ENCODE measurements around the gene PWWP2B.

The PWWP2B gene

GRCh38 chr10:132394936-132395703, 1.9 kb upstream of the PWWP2B start:
- no peak for DNase-seq (ENCODE audit: low read depth)

GRCh38 chr10:132395704-132396493, 1.1 kb upstream of the PWWP2B start:
- no peak for DNase-seq (ENCODE audit: low read depth)

- DNase-seq (ENCODE audit: low read depth): no peak
Measured at GRCh38 chr10:132396494-132397035, 435 bp upstream of the PWWP2B start.

- DNase-seq (ENCODE audit: low read depth): no peak
Measured at GRCh38 chr10:132397671-132398565, 918 bp downstream of the PWWP2B start.

- DNase-seq (ENCODE audit: low read depth): no peak
Measured at GRCh38 chr10:132398566-132398991, 1.6 kb downstream of the PWWP2B start.

GRCh38 chr10:132399117-132400035, 2.4 kb downstream of the PWWP2B start:
- DNase-seq (ENCODE audit: low read depth): no peak

GRCh38 chr10:132400041-132400546, 3.1 kb downstream of the PWWP2B start:
- no peak for DNase-seq (ENCODE audit: low read depth)

- DNase-seq (ENCODE audit: low read depth): no peak
Measured at GRCh38 chr10:132400547-132401151, 3.6 kb downstream of the PWWP2B start.

DNA sequence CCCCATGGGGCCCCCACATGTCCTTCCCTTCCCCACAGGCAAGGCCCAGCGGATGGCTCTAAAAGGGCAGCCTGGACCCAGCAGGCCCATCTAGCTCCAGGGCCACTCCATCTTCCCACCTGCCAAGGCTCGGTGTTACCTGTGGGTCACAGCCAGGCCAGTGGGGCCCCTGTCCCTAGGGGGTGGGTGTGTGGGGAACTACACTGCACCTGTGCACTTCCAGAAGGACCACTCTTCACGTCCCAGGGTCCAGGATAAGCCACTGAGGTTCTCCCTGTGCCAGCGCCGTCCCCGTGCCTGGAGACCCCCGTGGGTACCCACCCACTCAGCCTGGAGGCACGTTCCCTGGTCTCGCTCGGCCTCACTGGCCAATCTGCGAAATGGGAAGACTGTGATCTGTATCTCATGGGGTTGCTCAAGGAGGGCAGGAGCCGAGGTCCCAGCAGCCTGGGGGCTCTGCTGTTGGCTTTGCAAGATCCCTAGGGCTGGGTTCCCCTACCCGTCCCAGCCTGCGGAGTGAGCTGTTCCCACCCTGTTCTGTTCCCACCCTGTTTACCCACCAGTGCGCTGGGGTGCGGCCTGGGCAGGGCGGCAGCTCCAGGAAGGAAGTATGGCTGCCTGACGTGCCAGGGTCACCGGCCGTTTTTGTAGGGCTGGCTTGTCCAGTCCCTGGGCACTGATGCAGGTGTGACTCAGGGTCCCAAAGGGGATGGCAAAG, 4.6 kb downstream of the PWWP2B start:
- no peak for DNase-seq (ENCODE audit: low read depth)

DNA sequence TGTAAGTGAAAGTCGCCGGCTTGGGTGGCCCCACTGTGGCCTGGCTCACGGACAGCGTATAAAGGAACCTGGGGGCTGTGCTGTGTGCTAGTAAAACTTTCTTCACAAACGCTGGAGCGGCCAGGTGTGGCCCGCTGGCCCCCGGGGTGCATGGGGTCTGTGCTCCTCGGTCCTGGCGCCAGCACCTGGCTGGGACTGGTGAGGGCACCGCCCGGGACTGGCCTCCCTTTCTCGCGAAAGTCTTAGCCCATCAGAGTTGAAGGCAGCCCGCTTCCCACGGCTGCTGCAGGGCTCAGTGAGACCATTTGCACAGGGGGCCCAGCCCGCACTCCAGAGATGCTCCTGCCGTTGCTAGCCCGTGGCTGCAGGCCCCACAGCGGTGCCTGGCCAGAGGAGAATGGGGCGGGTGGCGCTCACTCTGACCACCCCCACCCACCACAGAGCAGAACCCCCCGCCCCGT, 5.8 kb downstream of the PWWP2B start:
- DNase-seq (ENCODE audit: low read depth): no peak

GRCh38 chr10:132403511-132404168, 6.6 kb downstream of the PWWP2B start:
- DNase-seq (ENCODE audit: low read depth): no peak

DNA sequence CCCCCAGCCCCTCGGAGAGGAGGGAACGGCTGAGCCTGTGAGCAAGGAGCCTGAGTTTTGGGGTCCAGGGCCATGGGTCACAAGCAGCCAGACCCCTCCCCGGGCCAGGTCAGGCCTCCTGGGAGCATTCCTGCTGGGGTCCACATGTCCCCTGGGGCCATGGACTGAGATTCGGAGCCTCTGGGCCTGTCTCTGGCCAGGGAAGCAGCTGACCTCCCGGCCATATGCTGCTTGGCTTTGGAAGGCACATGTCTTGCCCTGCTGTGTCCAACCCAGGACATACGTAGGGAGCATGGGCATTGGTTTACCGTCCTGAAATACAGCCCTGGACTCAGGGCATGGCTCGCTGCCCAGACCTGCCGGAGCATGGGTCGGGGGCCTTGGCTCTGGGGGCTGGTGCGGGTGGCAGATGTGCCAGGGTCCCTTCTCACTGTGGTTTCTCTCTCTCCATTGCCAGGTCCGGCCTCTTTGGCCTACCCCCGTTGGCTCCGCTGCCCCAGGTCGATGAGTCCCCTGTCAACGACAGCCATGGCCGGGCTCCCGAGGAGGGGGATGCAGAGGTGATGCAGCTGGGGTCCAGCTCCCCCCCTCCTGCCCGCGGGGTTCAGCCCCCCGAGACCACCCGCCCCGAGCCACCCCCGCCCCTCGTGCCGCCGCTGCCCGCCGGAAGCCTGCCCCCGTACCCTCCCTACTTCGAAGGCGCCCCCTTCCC, 7.3 kb downstream of the PWWP2B start:
- DNase-seq (ENCODE audit: low read depth): no peak

DNA sequence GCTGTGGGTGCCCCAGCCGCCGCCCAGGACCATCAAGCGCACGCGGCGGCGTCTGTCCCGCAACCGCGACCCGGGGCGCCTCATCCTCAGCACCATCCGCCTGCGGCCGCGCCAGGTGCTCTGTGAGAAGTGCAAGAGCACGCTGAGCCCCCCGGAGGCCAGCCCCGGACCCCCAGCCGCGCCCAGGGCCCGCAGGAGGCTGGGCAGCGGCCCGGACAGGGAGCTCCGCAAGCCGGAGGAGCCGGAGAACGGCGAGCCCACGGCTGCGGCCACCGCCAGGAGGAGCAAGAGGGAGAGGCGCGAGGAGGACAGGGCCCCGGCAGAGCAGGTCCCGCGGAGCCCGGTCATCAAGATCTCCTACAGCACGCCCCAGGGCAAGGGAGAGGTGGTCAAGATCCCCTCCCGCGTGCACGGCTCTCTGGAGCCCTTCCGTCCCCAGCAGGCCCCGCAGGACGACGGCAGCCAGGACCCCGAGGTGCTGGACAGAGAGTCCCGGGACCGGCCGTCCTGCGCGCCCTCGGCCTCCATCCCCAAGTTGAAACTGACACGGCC, 8.0 kb downstream of the PWWP2B start:
- DNase-seq (ENCODE audit: low read depth): no peak

DNA sequence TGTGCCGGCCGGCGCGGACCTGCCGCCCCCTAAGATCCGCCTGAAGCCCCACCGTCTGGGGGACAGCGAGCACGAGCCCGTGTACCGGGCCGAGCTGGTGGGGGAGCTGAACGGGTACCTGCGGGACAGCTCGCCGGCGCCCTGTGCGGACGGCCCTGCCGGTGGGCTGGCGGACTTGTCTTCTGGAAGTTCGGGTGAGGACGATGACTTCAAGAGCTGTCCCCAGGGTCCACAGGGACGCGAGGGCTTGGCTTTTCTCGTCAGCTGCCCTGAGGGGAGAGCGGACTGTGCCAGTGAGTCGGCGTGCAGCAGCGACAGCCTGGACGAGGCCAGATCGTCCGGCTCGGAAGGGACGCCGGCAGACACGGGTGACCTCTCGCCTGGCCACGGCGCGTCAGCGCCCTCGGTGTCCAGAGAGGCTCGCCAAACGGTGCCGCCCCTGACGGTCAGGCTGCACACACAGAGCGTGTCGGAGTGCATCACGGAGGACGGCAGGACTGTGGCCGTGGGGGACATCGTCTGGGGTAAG, 8.5 kb downstream of the PWWP2B start:
- no peak for DNase-seq (ENCODE audit: low read depth)

GRCh38 chr10:132406181-132406580, 9.2 kb downstream of the PWWP2B start:
- no peak for DNase-seq (ENCODE audit: low read depth)

DNA sequence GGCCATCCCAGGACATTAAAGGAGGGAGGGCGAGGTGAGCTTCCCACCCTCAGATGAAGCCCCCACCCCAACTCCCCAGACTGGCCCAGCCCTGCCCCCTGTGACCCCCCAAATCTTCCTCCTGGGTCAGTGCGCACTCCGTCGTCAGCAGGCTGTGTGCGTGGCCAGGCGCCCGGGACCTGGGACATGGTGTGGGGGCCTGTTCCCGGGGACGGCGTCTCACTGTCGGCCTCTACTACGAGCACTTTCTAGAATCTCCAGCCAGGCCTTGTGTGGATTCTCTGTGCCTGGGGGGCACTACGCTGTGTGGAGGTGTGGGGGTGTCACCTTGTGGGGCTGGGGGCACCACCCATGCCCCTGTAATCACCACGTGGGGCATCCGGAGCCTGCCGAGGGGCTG, 9.8 kb downstream of the PWWP2B start:
- no peak for DNase-seq (ENCODE audit: low read depth)

- DNase-seq (ENCODE audit: low read depth): no peak
Measured at GRCh38 chr10:132407243-132407746, 10.3 kb downstream of the PWWP2B start.
